ENCODE results near the gene NRIP3.
"Not testable (repeated sequence)": the region's sequence is repeated elsewhere in the genome, so short reads cannot be mapped to it uniquely, and the experiment has no call there.

NRIP3 gene

DNA sequence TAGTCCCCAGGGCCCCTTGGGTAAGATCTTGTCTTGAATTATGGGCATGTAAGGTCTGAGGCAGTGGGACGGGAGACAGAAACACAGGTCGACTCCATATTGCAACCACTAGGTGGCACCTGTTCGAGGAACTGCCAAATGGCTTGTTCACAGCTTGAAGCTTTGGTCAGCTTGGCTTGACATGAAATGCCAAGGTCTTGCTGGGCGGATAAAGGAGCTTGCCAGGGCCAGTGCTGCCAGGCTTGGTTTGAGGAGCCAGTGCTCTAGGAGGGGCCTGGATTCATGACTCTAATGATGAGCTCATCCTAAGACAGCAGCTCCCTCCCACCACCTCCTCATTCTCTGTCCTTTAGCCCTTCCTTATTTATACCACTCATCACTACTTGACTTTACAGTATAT is 11.9 kb upstream of the NRIP3 start:
- DNase-seq = peak; percentile 41

DNA sequence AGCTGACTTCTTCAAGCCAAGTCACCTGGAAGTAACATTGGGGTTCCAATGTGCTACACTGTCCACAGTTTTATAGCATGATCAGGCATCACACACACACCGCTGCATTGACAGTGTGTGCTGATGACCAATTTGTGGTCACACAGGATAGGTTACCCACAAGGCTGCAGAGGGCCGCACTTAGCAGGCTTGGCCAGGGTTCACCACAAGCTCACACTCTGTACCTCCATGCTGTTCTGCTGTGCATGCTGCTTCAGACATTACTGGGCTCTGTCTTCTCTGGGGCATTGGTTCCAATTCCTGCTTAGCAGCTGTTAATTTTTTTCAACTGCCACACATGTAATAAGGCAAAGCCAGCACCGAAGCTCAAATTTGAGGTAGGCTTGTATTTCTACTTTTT is 11.0 kb upstream of the NRIP3 start:
- DNase-seq = no peak

- DNase-seq = no peak
Measured at GRCh38 chr11:9013373-9013772, 9.6 kb upstream of the NRIP3 start.

GRCh38 chr11:9009538-9009937 is 5.7 kb upstream of the NRIP3 start:
- DNase-seq = not testable (repeated sequence)

- no peak for DNase-seq
Measured at GRCh38 chr11:9008661-9009060, 4.9 kb upstream of the NRIP3 start.

DNA sequence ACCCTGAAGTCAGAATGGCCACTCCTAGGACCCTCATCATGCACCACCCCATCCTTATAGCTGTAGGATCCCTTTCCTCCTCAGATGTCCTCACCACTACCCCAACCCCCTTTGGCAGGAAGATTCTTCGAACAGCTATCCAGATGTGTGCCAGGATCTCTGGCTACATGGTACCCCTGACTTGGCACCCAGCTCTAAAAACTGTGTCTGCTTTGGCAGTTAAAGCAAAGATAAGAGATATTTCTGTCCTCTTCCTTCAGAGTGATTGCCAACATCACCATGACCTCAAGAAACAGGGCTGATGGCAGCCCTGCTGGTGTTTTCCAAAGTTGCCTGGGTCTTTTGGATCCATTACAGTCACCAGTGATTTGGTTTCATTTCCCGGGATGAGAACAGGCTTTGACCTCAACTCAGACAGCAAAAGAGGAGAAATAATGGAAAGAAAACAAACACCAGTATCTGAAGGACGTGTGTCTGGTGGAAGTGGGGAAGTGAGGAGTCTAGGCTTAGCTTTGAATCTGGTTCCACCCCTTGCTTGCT is 4.3 kb upstream of the NRIP3 start:
- DNase-seq = no peak

GRCh38 chr11:9005087-9005486 is 1.3 kb upstream of the NRIP3 start:
- no peak for DNase-seq

- DNase-seq = peak; percentile 49
Measured at GRCh38 chr11:9004183-9004926, 554 bp upstream of the NRIP3 start.

- no peak for DNase-seq
Measured at GRCh38 chr11:9002920-9003572, 755 bp downstream of the NRIP3 start.

DNA sequence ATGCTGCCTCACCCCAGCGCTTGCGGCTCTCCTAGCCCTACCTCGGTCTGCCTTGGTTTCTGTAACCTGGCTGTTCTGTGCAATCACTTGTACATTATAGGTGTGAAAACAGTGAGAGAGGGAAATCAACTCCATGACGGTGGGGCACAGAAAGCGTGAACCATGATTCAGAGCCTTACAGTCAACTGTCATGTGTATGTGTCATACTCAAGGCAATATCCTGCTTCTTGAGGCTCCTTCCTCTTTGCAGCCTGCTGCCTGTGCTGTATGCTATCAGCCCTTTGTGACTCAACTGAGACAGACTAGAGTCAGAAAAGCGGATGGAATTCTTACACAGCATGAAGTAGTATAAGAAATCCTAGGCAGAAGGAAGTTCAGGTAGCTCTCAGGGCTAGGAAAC is 2.1 kb downstream of the NRIP3 start:
- no peak for DNase-seq

DNA sequence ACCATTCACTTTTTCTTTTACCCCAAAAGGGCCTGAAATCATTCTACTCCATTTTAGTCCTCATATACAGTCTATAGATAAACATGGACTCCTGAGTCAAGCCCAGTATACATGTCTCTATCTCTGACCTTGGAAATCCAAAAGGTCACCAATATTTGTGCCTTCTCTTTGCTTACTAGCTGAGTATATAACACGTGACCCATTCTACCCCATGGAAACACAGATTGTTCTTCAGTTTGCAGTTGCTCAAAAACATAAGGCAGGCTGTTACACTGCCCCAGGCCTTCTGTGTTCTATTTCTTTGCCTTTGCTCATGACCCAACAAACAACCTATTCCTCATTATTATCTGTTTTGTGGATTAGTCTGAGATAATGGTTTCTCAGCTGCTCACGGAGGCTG is 5.8 kb downstream of the NRIP3 start:
- DNase-seq = no peak

DNA sequence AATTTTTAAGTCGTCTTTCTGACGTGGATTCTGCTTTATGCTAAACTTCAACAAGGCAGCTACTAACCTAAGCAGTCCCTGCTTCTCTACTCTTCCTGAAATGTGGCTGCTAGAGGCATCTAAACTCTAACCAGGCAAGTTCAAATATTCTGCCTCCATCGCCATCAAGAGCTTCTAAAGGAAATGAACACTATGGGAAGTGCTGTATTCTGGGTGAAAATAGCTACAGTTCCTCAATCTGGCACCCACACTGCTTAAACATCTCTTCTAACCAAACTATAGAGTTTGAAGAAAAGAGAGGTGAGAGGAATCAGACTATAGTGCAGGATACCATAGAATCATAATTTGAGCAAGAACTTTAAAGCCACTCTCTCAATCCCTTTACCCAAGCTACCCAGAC is 6.3 kb downstream of the NRIP3 start:
- DNase-seq = no peak

DNA sequence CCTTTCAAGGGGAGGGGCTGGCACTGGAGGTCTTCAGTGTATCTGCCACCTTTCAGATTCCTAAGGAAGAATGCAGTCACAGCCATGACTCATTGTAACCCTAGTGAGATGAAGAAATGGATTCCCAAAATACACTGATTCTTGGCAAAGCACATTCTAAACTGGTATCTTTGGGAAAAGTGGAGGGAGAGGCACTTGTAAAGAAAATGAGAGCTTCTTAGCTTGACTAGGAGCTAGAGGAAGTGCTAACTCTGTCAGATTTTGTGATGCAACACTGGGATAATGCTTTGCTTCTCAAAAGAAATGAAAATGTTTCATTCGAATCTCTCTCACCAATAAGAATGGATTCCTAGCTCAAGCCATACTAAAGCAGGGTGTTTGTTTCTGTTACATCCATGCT is 14.3 kb downstream of the NRIP3 start:
- no peak for DNase-seq

DNA sequence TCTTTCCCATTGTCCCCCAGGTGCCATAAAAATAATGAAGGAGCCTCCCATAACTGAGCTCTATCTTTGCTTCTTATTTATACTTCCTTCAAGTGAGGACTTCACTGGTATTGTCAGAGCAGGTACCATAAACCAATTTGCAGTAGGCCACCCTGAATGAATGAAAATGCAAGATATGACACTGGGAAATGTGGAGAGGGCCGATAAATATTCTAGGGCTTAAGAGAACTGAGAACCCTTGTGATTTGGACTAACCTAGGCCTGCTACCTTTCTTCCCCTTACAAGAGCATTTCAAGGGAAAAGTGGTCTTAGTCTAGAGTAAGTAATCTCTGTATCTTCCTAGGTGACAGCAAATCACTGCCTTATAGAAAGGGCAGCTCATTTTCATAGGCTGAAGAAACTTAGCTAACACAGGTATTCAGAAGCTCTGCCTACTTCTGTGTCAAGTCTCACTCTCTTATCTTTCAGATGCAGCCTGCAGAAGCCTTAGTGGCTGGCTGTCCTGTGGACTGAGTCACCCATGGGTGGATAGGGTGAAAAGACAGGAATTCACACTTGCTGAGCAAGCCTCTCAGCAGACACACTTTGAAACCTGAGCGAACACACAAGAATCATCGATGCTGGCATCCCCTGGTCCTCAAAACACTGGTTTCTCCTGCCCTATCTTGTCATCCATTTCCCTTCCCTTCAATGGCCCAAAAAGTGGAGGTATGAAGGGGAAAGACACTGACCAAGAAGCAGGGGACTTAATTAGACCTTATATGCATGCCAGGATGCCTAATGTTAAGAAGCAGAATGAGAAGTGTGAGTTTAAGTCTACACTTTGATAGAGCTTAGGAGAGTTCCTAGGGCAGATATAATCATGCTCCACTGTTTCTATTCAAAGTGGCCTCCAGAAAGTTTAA is 15.2 kb downstream of the NRIP3 start:
- no peak for DNase-seq

DNA sequence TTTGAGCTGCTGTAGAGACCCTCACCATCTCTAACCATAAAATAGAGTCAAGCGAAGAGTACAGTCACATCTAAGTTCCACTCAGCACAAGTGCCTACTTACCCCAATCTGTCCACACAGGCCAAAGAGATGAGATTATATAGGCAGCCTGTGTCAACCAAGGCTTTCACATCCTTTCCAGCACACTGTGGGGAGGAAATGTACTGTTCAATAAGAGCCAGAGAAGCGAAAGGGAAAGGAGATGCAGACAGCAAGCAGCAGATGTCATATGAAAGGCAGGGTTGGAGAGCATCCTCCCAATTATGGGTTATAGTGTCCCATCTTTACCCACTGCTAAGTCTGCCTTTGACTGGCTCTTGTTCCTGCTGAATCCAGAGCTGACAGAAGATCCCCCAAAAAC is 16.4 kb downstream of the NRIP3 start:
- DNase-seq = no peak

DNA sequence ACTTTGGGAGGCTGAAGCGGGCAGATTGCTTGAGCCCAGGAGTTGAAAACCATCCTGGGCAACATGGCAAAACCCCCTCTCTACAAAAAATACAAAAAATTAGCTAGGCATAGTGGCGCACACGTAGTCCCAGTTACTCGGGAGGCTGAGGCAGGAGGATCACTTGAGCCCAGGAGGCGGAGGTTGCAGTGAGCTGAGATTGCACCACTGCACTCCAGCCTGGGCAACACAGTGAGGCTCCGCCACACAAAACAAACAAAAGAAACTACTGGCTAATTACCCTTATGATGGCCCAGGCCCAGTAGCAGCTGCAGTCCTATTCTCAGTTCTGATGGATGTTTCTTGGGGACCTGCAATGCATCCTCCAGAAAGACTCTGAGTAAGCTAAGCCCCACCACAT is 17.0 kb downstream of the NRIP3 start:
- DNase-seq = not testable (repeated sequence)

DNA sequence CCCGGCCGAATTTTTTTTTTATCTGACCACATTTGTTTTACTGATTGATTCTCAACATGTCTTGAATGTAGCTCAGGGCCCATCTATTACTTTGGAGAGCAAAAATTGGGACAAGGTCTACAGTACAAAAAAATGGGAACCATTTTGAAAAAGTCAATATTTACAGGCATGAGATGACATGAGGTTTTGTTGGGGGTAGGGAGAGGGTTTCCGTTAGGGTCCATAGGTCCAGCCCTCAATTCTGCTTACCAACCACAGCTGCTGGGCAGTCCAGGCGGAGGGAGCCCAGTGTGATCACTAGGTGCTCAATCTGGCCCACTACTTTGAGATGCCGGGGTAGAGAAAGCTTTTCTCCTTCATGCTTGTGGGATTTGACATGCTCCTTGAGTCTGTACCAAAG is 18.3 kb downstream of the NRIP3 start:
- DNase-seq = no peak

GRCh38 chr11:8983552-8983951 is 20.2 kb downstream of the NRIP3 start:
- DNase-seq = no peak

DNA sequence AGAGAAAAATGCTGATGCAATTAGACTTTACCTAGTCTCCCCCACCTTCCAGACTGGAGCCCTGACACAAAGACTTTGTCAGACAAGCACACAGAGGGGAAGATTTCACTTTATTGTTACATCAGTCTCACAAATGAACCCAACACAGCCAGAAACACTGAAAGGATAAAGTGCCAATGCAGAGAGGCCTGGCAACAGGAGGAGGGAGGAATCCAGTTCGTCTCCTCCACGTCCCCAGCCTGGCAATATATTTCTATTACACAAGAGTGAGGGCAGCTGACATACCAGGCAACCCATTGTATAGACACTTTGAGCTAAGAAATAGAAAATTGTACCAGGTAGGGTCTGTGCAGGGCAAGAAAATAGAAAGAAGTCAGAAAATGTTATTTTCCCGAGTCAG is 23.3 kb downstream of the NRIP3 start:
- DNase-seq = no peak

DNA sequence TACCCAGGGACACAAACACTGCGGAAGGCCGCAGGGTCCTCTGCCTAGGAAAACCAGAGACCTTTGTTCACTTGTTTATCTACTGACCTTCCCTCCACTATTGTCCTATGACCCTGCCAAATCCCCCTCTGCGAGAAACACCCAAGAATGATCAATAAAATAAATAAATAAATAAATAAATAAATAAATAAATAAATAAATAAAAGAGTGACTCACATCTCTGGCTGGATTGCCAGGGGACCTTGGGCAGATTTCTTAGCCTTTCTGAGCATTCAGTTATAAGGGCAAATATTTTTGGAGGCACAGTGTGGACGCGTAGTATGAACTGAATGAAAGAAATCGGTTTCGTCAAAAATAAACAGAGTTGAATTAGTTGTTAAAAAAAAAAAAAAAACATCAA is 24.4 kb downstream of the NRIP3 start:
- DNase-seq = not testable (repeated sequence)

DNA sequence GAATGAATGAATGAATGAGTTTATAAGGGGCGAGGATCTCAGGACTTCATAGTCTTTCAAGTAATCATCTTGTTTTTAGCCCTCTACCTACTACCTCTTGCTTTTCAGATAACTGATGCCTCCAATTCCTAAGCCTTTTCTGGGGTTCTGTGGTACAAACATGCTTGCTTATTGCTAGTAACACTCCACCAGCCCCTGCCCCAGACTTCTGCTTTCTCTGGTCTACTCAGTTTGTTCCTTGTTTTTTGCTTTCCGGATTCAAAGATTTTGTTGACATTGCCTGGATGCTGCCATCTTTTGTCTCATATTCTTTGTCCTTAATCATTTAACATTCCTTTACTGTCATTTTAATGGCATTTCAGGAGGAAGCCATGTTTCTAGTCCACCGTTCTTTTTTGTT is 30.7 kb downstream of the NRIP3 start:
- no peak for DNase-seq

DNA sequence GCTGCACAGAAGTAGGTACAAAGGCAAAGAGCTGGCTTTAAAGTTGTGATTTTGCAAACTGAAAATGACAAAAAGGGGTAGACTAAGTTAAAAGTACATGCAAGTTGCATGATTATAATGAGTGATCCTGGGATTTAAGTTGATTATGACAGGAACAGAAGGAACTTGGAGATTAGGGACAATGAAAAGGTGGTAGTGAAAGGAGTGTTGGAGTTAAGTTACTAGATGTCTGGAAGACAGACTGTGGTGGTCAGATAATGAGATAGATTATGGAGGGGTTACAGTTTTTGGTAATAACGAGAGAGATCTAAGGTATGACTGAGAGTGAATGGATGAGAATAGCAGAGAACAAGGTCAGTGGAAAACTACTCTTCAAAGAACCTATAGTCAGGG is 31.9 kb downstream of the NRIP3 start:
- no peak for DNase-seq

DNA sequence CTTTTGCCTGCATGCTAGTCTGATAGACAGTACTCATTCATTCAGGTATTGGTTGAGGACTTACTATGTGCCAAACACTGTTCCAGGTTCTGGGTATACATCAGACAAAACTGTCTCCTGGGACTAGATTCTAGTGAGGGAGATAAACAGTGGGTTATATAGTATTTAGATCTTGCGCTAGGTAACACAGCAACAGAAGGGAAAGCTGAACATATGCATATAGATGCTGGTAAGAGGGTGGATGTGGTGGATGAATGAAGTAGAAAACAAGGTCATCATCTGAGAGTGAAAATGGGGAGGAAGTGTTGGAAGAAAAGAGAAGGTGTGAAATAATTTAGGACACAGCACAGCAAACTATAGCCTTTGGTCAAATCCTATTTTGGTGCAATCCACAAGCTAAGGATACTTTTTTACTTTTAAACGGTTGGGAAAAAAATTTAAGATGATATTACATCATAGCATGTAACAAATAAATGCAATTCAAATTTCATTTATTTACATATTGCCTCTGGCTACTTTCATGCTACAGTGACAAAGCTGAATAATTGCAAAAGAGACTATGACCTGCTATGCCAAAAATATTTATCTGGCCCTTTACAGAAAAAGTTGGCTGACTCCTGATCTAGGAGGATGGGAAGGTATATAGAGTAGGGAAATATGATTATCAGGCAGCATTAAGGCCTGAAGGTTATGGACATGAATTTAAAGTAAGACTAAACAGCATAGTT is 32.4 kb downstream of the NRIP3 start:
- peak; percentile 24 for DNase-seq

Measured in NCI-H526 treated with DMSO at 0.1 percent for 48 hours (cell line).